AG04449 (cell line): Measurements from ENCODE around the gene AHRR.
"Not testable (repeated sequence)": the region's sequence is repeated elsewhere in the genome, so short reads cannot be mapped to it uniquely, and the experiment has no call there.

Experiments
- CTCF ChIA-PET: fragments of 350-600 bp; formaldehyde crosslinking; extraction: SDS; loops from one replicate; lab custom pipeline; 2021; ENCODE audit warnings: antibody characterized with exemption; lab: Yijun Ruan, JAX
- POLR2A ChIA-PET: fragments of 400-600, 350-600 bp; formaldehyde crosslinking; extraction: SDS; loops from one replicate; lab custom pipeline; 2020; ENCODE audit warnings: antibody characterized with exemption, inconsistent platforms; lab: Yijun Ruan, JAX
- DNase-seq: peaks from one replicate; pipeline ENCODE4 v3.0.0-alpha.2; 2010; ENCODE audit warnings: low read depth, low spot score
- H3K4me3 ChIP-seq: 2 replicates; pipeline ENCODE4 v1.5.1; 2011; ENCODE audit warnings: low read depth, mild to moderate bottlenecking, control low read depth, low read length
- TF ChIP-seq, protein P1 (sequence below): IDR thresholded peaks from one replicate; pipeline ENCODE4 v1.5.1; 2011; ENCODE audit warnings: mild to moderate bottlenecking, moderate library complexity, low read length, control low read depth, inconsistent platforms; ENCODE audit not compliant: insufficient read depth; ENCODE audit errors: missing control alignments

AHRR gene

DNA sequence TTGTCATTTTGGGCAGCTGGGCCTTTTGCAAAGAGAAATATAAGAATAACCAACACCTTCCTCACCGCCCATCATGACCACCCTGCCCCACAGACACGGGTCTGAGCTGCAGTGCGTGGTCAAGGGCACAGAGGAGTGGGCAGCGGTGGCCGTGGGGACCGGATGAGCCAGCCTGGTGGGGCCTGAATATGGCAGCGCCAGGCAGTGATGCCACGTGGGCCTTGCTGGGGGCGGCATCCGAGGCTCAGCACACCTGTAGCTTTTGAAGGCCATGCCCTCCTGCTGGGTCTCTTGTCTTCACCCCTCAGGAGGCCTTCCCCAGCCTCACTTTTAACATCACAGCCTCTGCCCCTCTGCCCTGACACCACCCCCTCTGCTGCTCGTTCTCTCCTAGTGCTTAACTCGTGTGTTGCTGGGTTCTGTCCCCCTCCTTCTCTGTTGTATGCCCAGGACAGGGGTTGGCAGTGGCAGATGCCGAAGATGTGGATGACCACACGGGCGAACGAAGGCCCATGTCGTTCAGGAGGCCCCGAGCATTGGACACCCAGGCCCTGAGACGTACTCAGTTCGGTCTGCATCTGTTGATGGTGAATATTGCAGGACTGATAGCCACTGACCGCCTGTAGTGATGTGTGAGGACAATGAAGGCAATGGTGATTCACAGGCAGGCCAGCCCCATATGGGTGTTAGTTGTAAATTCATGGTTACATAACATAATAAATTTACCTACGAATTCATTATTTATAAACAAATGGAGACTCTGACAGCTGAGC is 46.0 kb downstream of the AHRR start:
- POLR2A ChIA-PET = interaction anchor here (1.3 to 2.2 kb wide), 2 partner anchors 12 to 33 kb away, joined by 4 to 7 read pairs; no protein-coding TSS in a partner anchor
- CTCF ChIA-PET = interaction anchor here (1.1 to 2.8 kb wide), 3 partner anchors 22 to 46 kb away, joined by 3 to 8 read pairs (median 4); partner anchors contain the start of gene AHRR
- TF ChIP-seq, protein P1, sequence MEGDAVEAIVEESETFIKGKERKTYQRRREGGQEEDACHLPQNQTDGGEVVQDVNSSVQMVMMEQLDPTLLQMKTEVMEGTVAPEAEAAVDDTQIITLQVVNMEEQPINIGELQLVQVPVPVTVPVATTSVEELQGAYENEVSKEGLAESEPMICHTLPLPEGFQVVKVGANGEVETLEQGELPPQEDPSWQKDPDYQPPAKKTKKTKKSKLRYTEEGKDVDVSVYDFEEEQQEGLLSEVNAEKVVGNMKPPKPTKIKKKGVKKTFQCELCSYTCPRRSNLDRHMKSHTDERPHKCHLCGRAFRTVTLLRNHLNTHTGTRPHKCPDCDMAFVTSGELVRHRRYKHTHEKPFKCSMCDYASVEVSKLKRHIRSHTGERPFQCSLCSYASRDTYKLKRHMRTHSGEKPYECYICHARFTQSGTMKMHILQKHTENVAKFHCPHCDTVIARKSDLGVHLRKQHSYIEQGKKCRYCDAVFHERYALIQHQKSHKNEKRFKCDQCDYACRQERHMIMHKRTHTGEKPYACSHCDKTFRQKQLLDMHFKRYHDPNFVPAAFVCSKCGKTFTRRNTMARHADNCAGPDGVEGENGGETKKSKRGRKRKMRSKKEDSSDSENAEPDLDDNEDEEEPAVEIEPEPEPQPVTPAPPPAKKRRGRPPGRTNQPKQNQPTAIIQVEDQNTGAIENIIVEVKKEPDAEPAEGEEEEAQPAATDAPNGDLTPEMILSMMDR = no peak
- no peak for DNase-seq
- no peak overlapping the region for H3K4me3 ChIP-seq

DNA sequence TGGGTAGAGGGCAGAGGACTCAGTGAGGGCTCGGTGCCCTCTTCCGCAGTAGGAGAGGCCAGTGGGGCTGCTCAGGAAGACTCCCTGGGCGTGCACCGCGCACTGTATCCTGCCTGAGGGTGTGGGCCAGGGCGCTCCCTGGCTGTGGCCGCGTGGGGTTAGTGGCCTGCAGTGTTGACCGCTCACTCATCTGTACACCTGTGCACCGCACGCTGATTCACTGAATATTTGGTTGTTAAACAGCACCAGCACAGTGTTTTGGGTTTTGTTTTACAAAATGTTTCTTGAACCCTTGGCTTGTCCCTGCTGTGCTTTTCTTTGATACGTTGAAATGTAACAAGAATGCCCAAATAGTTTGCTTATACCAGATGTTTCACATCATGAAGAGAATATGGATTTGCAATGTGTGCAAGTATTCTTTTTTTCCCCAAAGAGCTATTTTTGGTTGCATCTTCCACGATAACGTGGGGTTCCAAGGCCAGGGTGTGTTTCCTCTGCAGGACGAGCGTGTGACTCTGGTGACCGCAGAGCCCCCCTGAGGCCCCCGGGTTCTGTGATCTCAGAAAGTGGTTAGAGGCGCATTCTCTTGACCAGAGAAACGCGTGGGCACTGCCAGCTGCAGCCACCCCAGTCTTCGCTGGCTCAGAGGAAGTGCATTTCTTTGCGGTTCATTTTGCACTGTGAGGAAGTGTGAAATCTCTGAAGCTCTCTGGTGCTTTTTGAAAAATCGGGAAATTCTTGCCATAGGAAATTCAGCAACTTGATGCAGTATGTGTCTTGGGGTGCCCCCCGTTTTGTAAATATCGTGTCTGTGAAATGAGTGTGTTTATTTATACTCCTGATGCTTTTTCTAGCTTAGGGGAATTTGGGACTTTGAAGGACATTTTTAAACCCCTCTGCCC is 46.9 kb downstream of the AHRR start:
- H3K4me3 ChIP-seq = no peak overlapping the region
- DNase-seq = peak; percentile 46
- CTCF ChIA-PET = interaction anchor here (0.9 to 2.8 kb wide), 5 partner anchors 18 to 78 kb away, joined by 3 to 8 read pairs (median 4); partner anchors contain the start of gene AHRR
- POLR2A ChIA-PET = interaction anchor here (0.8 to 2.2 kb wide), 3 partner anchors 11 to 32 kb away, joined by 3 to 7 read pairs (median 4); no protein-coding TSS in a partner anchor
- TF ChIP-seq, protein P1 = no peak

DNA sequence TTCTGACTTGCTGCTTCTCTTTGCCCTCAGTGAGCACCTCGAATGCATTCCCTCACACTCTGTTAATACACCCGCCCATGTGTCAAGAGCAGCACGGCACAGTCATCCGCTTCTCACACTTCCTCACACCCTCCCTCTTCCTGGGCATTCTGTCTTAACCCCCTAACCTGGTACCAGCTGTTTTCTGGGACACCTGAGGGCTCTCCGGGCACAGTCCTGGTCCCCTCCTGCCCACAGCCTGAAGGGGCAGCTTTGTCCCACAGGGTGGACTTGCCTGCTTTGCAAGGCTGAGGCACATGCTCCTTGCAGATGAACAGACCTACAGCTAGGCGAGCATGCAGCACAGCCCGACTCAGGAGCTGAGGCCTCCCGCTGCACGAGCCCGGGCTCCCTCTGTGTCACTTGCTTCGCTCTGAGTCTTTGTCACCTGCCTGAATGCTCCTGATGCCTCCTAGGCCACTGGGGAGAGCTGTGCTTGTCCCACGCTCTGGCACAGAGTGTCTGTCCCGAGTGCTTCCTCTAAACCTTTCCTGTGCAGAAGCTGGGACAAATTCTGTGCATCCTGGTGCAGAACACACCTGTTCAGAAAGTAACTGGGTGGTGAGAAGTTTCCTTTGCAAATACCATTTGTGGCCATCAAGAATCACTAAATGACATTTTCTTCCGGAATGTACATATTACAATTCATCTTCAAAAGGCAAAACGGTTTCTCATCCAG is 47.8 kb downstream of the AHRR start:
- ChIA-PET POLR2A (interaction anchor here (0.8 to 2.2 kb wide), 3 partner anchors 10 to 31 kb away, joined by 3 to 7 read pairs (median 4); no protein-coding TSS in a partner anchor), CTCF (interaction anchor here (0.9 to 2.8 kb wide), 4 partner anchors 17 to 77 kb away, joined by 3 to 8 read pairs (median 4); no protein-coding TSS in a partner anchor)

DNA sequence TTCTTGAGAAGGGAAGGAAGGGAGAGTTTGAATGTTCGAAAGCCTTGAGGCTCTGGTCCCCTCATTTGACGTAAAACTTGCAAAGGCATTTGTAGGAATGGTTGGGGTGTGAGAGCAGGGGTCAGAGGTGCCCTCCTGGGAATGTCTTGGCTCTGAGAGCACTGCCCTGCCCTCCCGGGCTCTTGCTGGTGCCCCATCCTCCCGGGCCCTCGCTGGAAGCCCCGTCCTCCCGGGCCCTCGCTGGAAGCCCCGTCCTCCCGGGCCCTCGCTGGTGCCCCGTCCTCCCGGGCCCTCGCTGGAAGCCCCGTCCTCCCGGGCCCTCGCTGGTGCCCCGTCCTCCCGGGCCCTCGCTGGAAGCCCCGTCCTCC is 48.3 kb downstream of the AHRR start:
- CTCF ChIA-PET = not testable (repeated sequence)

More for the DNA sequence above, 47.8 kb downstream of the AHRR start:
- TF ChIP-seq, protein P1 = no peak
- no peak for DNase-seq
- no peak overlapping the region for H3K4me3 ChIP-seq

DNA sequence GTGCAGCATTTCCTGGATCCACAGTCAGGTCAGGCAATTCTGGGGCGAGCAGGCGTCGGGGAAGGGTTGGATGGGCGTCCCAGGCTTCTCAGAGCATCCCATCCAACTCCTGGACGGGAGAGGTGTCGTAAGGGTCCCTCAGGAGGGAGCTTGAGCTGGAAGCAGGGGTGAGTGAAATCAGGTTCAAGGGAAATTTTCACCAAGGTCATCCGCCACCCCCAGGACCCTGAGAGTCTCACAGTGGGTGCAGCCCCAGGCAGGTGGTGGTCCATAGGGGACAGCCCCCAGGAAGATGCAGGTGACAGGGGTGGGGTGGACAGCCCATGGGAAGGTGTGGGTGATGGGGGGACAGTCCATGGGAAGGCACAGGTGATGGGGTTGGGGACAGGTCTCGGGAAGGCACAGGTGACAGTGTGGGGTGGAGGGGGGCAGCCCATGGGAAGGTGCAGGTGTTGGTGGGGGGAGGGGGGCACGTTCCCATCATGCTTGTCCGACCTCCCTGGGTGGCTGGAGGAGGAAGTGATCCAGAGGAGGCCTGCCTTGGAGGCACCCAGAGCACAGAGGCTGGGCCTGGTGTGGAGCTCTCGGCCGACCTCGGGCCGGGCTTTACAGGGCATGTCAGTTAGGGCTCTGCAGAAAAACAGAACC is 48.9 kb downstream of the AHRR start:
- TF ChIP-seq, protein P1 = no peak
- ChIA-PET POLR2A (no interaction called here), CTCF (interaction anchor here (0.8 to 1.0 kb wide), 2 partner anchors 20 to 24 kb away, joined by 3 read pairs; no protein-coding TSS in a partner anchor)
- DNase-seq = no peak
- no peak overlapping the region for H3K4me3 ChIP-seq

More for the DNA sequence above, 48.3 kb downstream of the AHRR start:
- H3K4me3 ChIP-seq, POLR2A ChIA-PET, DNase-seq: not testable (repeated sequence)
